Measurements from ENCODE around the gene NUP210.

GRCh38 chr3:13348661-13349396 lies 71.3 kb downstream of the NUP210 start:
- no peak for TF ChIP-seq CTCF (conservative IDR thresholded peaks at IDR 0.05; ENCODE audit: low read length)
- no peak for TF ChIP-seq EZH2phosphoT487 (IDR thresholded peaks at IDR 0.05; ENCODE audit: borderline replicate concordance)
